Measurements from ENCODE around the gene RPL12.

Gene RPL12

DNA sequence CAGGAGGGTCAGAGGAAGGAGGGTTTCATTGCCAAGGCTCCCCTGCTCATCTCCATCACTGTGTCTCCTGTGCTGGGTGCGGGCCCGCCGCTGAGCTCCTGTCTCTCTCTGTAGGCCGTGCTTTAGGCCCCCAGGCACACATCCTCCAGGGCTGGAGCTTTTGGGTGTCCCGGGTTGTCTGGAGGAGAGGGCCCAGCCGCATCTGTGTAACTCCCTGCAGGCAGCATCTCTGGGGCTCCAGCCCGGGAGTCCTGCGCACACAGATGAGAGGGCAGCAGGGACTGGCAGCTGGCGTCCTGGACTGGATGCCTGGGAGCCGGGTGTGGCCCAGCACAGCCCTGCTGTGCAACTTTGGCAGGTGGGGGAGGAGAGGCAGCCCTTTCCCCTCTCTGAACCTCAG, 40.3 kb upstream of the RPL12 start:
- Histone ChIP-seq H3K27ac (ENCODE audit: low read depth, low read length) (no peak overlapping the region), H3K9me3 (ENCODE audit: insufficient read depth, low read depth, low read length) (no peaks in the 10 kb centered on the region), H3K9ac (ENCODE audit: low read depth, low read length) (no peak overlapping the region), H3K4me1 (ENCODE audit: insufficient read depth, low read length) (no peaks in the 10 kb centered on the region), H3K27me3 (ENCODE audit: insufficient read depth, low read length) (no peaks in the 10 kb centered on the region), H3K4me3 (ENCODE audit: low read length) (no peak overlapping the region), H3K36me3 (ENCODE audit: insufficient read depth, low read length) (peaks cover 52% of the 10 kb centered on the region)
- WGBS, result 92% methylated on average over 10 of the region's 10 CpGs

GRCh38 chr9:127490535-127491230, 39.5 kb upstream of the RPL12 start:
- Histone ChIP-seq H3K9ac (ENCODE audit: low read depth, low read length) (no peak overlapping the region), H3K27me3 (ENCODE audit: insufficient read depth, low read length) (no peaks in the 10 kb centered on the region), H3K4me1 (ENCODE audit: insufficient read depth, low read length) (no peaks in the 10 kb centered on the region), H3K27ac (ENCODE audit: low read depth, low read length) (no peak overlapping the region), H3K36me3 (ENCODE audit: insufficient read depth, low read length) (peaks cover 53% of the 10 kb centered on the region), H3K9me3 (ENCODE audit: insufficient read depth, low read depth, low read length) (no peaks in the 10 kb centered on the region), H3K4me3 (ENCODE audit: low read length) (no peak overlapping the region)
- WGBS, result 93% methylated on average over 9 of the region's 9 CpGs

DNA sequence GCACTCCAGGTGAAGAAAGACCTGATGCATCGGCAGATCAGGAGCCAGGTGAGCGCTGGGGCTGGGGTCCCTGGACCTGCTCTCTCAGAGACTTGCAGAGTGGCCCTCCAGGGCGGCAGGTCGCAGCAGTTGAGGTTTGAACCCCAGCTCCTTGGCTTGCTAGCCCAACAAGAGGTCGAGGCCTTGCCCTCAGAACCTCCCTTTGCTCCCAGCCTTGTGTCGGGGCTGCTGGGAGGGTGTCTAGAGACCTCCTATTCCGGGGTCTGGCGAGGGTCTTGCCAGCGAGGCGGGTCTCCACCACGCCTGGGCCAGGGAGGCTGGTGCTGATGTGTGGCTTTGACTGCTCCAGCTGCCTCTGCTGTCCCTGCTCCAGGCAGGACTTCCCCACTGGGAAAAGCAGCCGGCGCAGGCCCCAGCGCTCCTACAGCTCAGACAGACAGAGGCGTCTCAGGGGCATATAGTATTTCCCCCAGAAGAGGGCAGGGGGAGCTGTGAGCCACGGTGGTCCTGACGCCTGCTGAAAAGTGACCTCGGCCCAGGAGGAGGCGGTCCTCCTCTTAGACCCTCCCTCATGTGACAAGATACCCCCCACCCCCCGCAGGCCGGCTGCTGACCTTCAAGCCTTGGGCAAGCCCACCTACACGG, 38.4 kb upstream of the RPL12 start:
- peaks cover 52% of the 10 kb centered on the region for H3K36me3 ChIP-seq (ENCODE audit: insufficient read depth, low read length)
- no peaks in the 10 kb centered on the region for H3K9me3 ChIP-seq (ENCODE audit: insufficient read depth, low read depth, low read length)
- no peaks in the 10 kb centered on the region for H3K27me3 ChIP-seq (ENCODE audit: insufficient read depth, low read length)
- no peaks in the 10 kb centered on the region for H3K4me1 ChIP-seq (ENCODE audit: insufficient read depth, low read length)
- H3K27ac ChIP-seq (ENCODE audit: low read depth, low read length), result no peak overlapping the region
- no peak overlapping the region for H3K9ac ChIP-seq (ENCODE audit: low read depth, low read length)
- no peak overlapping the region for H3K4me3 ChIP-seq (ENCODE audit: low read length)
- 60% methylated on average over 22 of the region's 22 CpGs for WGBS

- no peaks in the 10 kb centered on the region for H3K4me1 ChIP-seq (ENCODE audit: insufficient read depth, low read length)
- H3K4me3 ChIP-seq (ENCODE audit: low read length), result no peak overlapping the region
- 86% methylated on average over 7 of the region's 8 CpGs for whole genome bisulfite sequencing
- H3K27ac ChIP-seq (ENCODE audit: low read depth, low read length), result no peak overlapping the region
- H3K9ac ChIP-seq (ENCODE audit: low read depth, low read length), result no peak overlapping the region
- H3K9me3 ChIP-seq (ENCODE audit: insufficient read depth, low read depth, low read length), result no peaks in the 10 kb centered on the region
- peaks cover 52% of the 10 kb centered on the region for H3K36me3 ChIP-seq (ENCODE audit: insufficient read depth, low read length)
- no peaks in the 10 kb centered on the region for H3K27me3 ChIP-seq (ENCODE audit: insufficient read depth, low read length)
These were observed 37.7 kb upstream of the RPL12 start for GRCh38 chr9:127488946-127489345.

DNA sequence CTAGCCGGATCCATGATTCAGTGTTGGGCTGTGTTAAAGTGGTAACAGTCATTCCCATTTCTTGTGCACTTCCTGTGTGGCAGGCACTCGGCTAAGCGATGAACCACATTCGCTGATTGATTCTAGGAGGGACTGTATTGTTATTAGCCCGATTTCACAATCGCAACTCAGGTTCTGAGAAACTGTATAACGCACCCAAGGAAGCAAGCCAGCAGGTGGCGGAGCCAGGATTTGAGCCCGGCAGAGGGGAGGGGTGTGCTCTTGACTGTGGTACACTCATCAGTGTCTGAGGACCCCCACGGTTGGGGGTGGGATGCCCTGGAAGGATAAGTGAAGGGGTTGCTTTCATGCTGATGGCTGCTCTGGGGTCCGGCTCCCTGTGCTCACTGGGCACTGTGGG, 34.8 kb upstream of the RPL12 start:
- H3K4me1 ChIP-seq (ENCODE audit: insufficient read depth, low read length), result no peaks in the 10 kb centered on the region
- no peaks in the 10 kb centered on the region for H3K9me3 ChIP-seq (ENCODE audit: insufficient read depth, low read depth, low read length)
- no peak overlapping the region for H3K27ac ChIP-seq (ENCODE audit: low read depth, low read length)
- H3K36me3 ChIP-seq (ENCODE audit: insufficient read depth, low read length), result peaks cover 47% of the 10 kb centered on the region
- H3K9ac ChIP-seq (ENCODE audit: low read depth, low read length), result no peak overlapping the region
- 92% methylated on average over 11 of the region's 11 CpGs for WGBS
- H3K4me3 ChIP-seq (ENCODE audit: low read length), result no peak overlapping the region
- no peaks in the 10 kb centered on the region for H3K27me3 ChIP-seq (ENCODE audit: insufficient read depth, low read length)

GRCh38 chr9:127482662-127483061, 31.5 kb upstream of the RPL12 start:
- no peaks in the 10 kb centered on the region for H3K4me1 ChIP-seq (ENCODE audit: insufficient read depth, low read length)
- no peaks in the 10 kb centered on the region for H3K27me3 ChIP-seq (ENCODE audit: insufficient read depth, low read length)
- H3K9me3 ChIP-seq (ENCODE audit: insufficient read depth, low read depth, low read length), result no peaks in the 10 kb centered on the region
- H3K4me3 ChIP-seq (ENCODE audit: low read length), result no peak overlapping the region
- no peak overlapping the region for H3K9ac ChIP-seq (ENCODE audit: low read depth, low read length)
- H3K27ac ChIP-seq (ENCODE audit: low read depth, low read length), result no peak overlapping the region
- peaks cover 66% of the 10 kb centered on the region for H3K36me3 ChIP-seq (ENCODE audit: insufficient read depth, low read length)
- 96% methylated on average over 9 of the region's 9 CpGs for WGBS

- no peaks in the 10 kb centered on the region for H3K27me3 ChIP-seq (ENCODE audit: insufficient read depth, low read length)
- no peak overlapping the region for H3K27ac ChIP-seq (ENCODE audit: low read depth, low read length)
- no peaks in the 10 kb centered on the region for H3K9me3 ChIP-seq (ENCODE audit: insufficient read depth, low read depth, low read length)
- no peaks in the 10 kb centered on the region for H3K4me1 ChIP-seq (ENCODE audit: insufficient read depth, low read length)
- peaks cover 50% of the 10 kb centered on the region for H3K36me3 ChIP-seq (ENCODE audit: insufficient read depth, low read length)
- H3K9ac ChIP-seq (ENCODE audit: low read depth, low read length), result no peak overlapping the region
- 92% methylated on average over 17 of the region's 17 CpGs for WGBS
- H3K4me3 ChIP-seq (ENCODE audit: low read length), result no peak overlapping the region
These were observed 28.4 kb upstream of the RPL12 start for GRCh38 chr9:127479507-127480081.

- no peak overlapping the region for H3K27ac ChIP-seq (ENCODE audit: low read depth, low read length)
- 0 out of 2 replicates have a peak, but pooled peaks cover 4% of the 10 kb centered on the region for H3K4me1 ChIP-seq (ENCODE audit: insufficient read depth, low read length)
- H3K4me3 ChIP-seq (ENCODE audit: low read length), result no peak overlapping the region
- no peak overlapping the region for H3K9ac ChIP-seq (ENCODE audit: low read depth, low read length)
- no peaks in the 10 kb centered on the region for H3K9me3 ChIP-seq (ENCODE audit: insufficient read depth, low read depth, low read length)
- H3K27me3 ChIP-seq (ENCODE audit: insufficient read depth, low read length), result no peaks in the 10 kb centered on the region
- peaks cover 36% of the 10 kb centered on the region for H3K36me3 ChIP-seq (ENCODE audit: insufficient read depth, low read length)
- WGBS, result 96% methylated on average over 4 of the region's 5 CpGs
These were observed 23.4 kb upstream of the RPL12 start for GRCh38 chr9:127474592-127474991.

- Histone ChIP-seq H3K9ac (ENCODE audit: low read depth, low read length) (no peak overlapping the region), H3K4me3 (ENCODE audit: low read length) (no peak overlapping the region), H3K27me3 (ENCODE audit: insufficient read depth, low read length) (no peaks in the 10 kb centered on the region), H3K36me3 (ENCODE audit: insufficient read depth, low read length) (peaks cover 30% of the 10 kb centered on the region), H3K4me1 (ENCODE audit: insufficient read depth, low read length) (0 out of 2 replicates have a peak, but pooled peaks cover 4% of the 10 kb centered on the region), H3K9me3 (ENCODE audit: insufficient read depth, low read depth, low read length) (no peaks in the 10 kb centered on the region), H3K27ac (ENCODE audit: low read depth, low read length) (no peak overlapping the region)
- WGBS, result 86% methylated on average over 4 of the region's 4 CpGs
These were observed 22.7 kb upstream of the RPL12 start for GRCh38 chr9:127473932-127474331.

GRCh38 chr9:127473501-127473900, 22.3 kb upstream of the RPL12 start:
- no peaks in the 10 kb centered on the region for H3K9me3 ChIP-seq (ENCODE audit: insufficient read depth, low read depth, low read length)
- no peak overlapping the region for H3K9ac ChIP-seq (ENCODE audit: low read depth, low read length)
- H3K36me3 ChIP-seq (ENCODE audit: insufficient read depth, low read length), result peaks cover 28% of the 10 kb centered on the region
- WGBS, result 95% methylated on average over 9 of the region's 10 CpGs
- H3K27ac ChIP-seq (ENCODE audit: low read depth, low read length), result no peak overlapping the region
- 0 out of 2 replicates have a peak, but pooled peaks cover 4% of the 10 kb centered on the region for H3K4me1 ChIP-seq (ENCODE audit: insufficient read depth, low read length)
- no peak overlapping the region for H3K4me3 ChIP-seq (ENCODE audit: low read length)
- no peaks in the 10 kb centered on the region for H3K27me3 ChIP-seq (ENCODE audit: insufficient read depth, low read length)

- H3K9ac ChIP-seq (ENCODE audit: low read depth, low read length), result no peak overlapping the region
- WGBS, result 93% methylated on average over 2 of the region's 3 CpGs
- H3K4me3 ChIP-seq (ENCODE audit: low read length), result no peak overlapping the region
- no peaks in the 10 kb centered on the region for H3K27me3 ChIP-seq (ENCODE audit: insufficient read depth, low read length)
- H3K4me1 ChIP-seq (ENCODE audit: insufficient read depth, low read length), result 0 out of 2 replicates have a peak, but pooled peaks cover 4% of the 10 kb centered on the region
- peaks cover 23% of the 10 kb centered on the region for H3K36me3 ChIP-seq (ENCODE audit: insufficient read depth, low read length)
- H3K9me3 ChIP-seq (ENCODE audit: insufficient read depth, low read depth, low read length), result no peaks in the 10 kb centered on the region
- H3K27ac ChIP-seq (ENCODE audit: low read depth, low read length), result no peak overlapping the region
These were observed 19.5 kb upstream of the RPL12 start for GRCh38 chr9:127470662-127471061.

Measured in HUES64 (cell line).